Measurements from ENCODE around the gene C1orf174. TPM values are rescaled to one million over a fixed set of nuclear protein-coding genes. Genes with fewer than 3 reads are reported as not detected.

Gene C1orf174
- total and polyA plus RNA-seq, 2 of the 4 experiments (the other 2 are of a cell fraction) = 26.7 to 45.7 TPM

- Histone ChIP-seq H3K79me1 (ENCODE audit: low read depth in 1 of 2, low read length in 2 of 2) (no peaks in the 10 kb centered on the region), H2BK15ac (ENCODE audit: low read depth, low read length) (no peak overlapping the region), H3K56ac (ENCODE audit: extremely low read depth, insufficient read depth, low read length) (no peak overlapping the region), H4K8ac (ENCODE audit: low read depth in 2 of 2, low read length in 2 of 2) (no peak overlapping the region), H2BK120ac (ENCODE audit: low read depth, low read length) (no peak overlapping the region), H4K91ac (ENCODE audit: insufficient read depth, low read depth, low read length) (no peak overlapping the region), H3K9ac (ENCODE audit: low read depth, low read length) (no peak overlapping the region), H3K14ac (replicated peaks; ENCODE audit: low read depth, low read length) (no peak overlapping the region), H2BK20ac (ENCODE audit: low read depth, low read length) (no peak overlapping the region), H3K9me1 (ENCODE audit: insufficient read depth, low read length) (no peaks in the 10 kb centered on the region), H2AFZ (replicated peaks; ENCODE audit: low read length, poor library complexity) (no peak overlapping the region), H3K36me3 (ENCODE audit: control insufficient read depth, insufficient read depth, low read length) (no peaks in the 10 kb centered on the region), H3K27ac (ENCODE audit: insufficient read depth, low read length) (no peak overlapping the region), H2BK5ac (ENCODE audit: low read depth, low read length, poor library complexity, severe bottlenecking) (no peak overlapping the region), H3K18ac (ENCODE audit: low read depth, low read length) (no peak overlapping the region), H2AK9ac (replicated peaks; ENCODE audit: low read depth, low read length, poor library complexity) (no peak overlapping the region), H2AK5ac (ENCODE audit: low read depth, low read length) (no peak overlapping the region), H4K5ac (ENCODE audit: low read depth, low read length) (no peak overlapping the region), H3K4me1 (ENCODE audit: control insufficient read depth, insufficient read depth, low read length) (no peaks in the 10 kb centered on the region), H3K4me2 (ENCODE audit: low read depth, low read length) (no peak overlapping the region), H3K9me3 (ENCODE audit: control insufficient read depth, insufficient read depth, low read length) (peaks cover 27% of the 10 kb centered on the region; the same call in 1 of the 2 replicates), H3K4ac (ENCODE audit: low read depth, low read length) (no peak overlapping the region), H3K23ac (ENCODE audit: low read depth, low read length) (no peak overlapping the region), H4K20me1 (ENCODE audit: insufficient read depth, low read length) (no peaks in the 10 kb centered on the region), H3K27me3 (ENCODE audit: control insufficient read depth, insufficient read depth, low read length) (no peaks in the 10 kb centered on the region), H3K4me3 (ENCODE audit: insufficient read depth, low read depth, low read length) (no peak overlapping the region)
- ChIA-PET POLR2A (ENCODE audit: unreplicated experiment) (no interaction called here), CTCF (interaction anchor here (0.7 kb wide), 1 partner anchor 1410 kb away, joined by 3 read pairs; no protein-coding TSS in a partner anchor)
- in situ Hi-C loops (cut with MboI; ENCODE audit: low sequenced_read_pairs) = no loop called here
- 13% methylated on average over 2 of the region's 12 CpGs; no CpG with 5 or more reads in 1 of the 2 experiments for WGBS, 2 experiments (ENCODE audit: extremely low coverage in 2 of 2, insufficient read length in 1 of 2)
- TF ChIP-seq FOS (IDR thresholded peaks at IDR 0.05; ENCODE audit: low read depth, low read length) (no peak), SMC3 (IDR thresholded peaks at IDR 0.05; ENCODE audit: low read depth, low read length) (no peak), MAFK (IDR thresholded peaks at IDR 0.05; ENCODE audit: low read depth, low read length) (no peak), NFE2L2 (IDR thresholded peaks at IDR 0.05; ENCODE audit: low read depth, low read length) (no peak), POLR2A (IDR thresholded peaks at IDR 0.05; ENCODE audit: low read depth, low read length) (no peak), MAZ (IDR thresholded peaks at IDR 0.05; ENCODE audit: borderline replicate concordance, low read depth, low read length) (no peak), ELK1 (IDR thresholded peaks at IDR 0.05; ENCODE audit: borderline replicate concordance, low read depth, low read length) (no peak), CTCF (conservative IDR thresholded peaks at IDR 0.05; ENCODE audit: low read depth, low read length) (no peak), CEBPB (IDR thresholded peaks at IDR 0.05; ENCODE audit: low read depth, low read length) (no peak)
- ATAC-seq (ENCODE audit: low read depth) (no peak), DNase-seq (no peak)
- no TSS peak for BruUV-seq (replicated peaks)
- dilution Hi-C loops (cut with HindIII; ENCODE audit: low sequenced_read_pairs, unreplicated experiment) = no loop called here
- intact Hi-C loops (cut with micrococcal nuclease) = no loop called here
Observed at GRCh38 chr1:3939242-3940080, 39.4 kb upstream of the C1orf174 start.

All from IMR-90 (cell line).